OCI-LY1 (cell line): ENCODE measurements around the gene CHST15.
"Not testable (repeated sequence)": the region's sequence is repeated elsewhere in the genome, so short reads cannot be mapped to it uniquely, and the experiment has no call there.

Source experiments
- H2AFZ ChIP-seq: fragments of 200-600 bp; sonication (generic), shearing (Covaris generic); 2 replicates; pipeline ENCODE4 v1.6.0; 2014; ENCODE audit warnings: antibody characterized with exemption, mild to moderate bottlenecking, low read length
- H3F3A ChIP-seq: fragments of 200-600 bp; sonication (generic), shearing (Covaris generic); 2 replicates; pipeline ENCODE4 v1.6.0; 2014; ENCODE audit warnings: mild to moderate bottlenecking, antibody characterized with exemption, low read length, moderate library complexity; ENCODE audit not compliant: insufficient read depth
- H3K27ac ChIP-seq: fragments of 200-600 bp; sonication (generic); 2 replicates; pipeline ENCODE4 v1.5.1; 2014; ENCODE audit warnings: low read length, mixed run types, mild to moderate bottlenecking, low read depth; ENCODE audit not compliant: poor library complexity, severe bottlenecking
- H3K27me3 ChIP-seq: fragments of 200-600 bp; sonication (generic); 2 replicates; pipeline ENCODE4 v1.6.0; 2014; ENCODE audit warnings: antibody characterized with exemption, mild to moderate bottlenecking, low read length, moderate library complexity; ENCODE audit not compliant: insufficient read depth
- H3K36me3 ChIP-seq: fragments of 200-600 bp; sonication (generic); 2 replicates; pipeline ENCODE4 v1.6.1; 2014; ENCODE audit warnings: mild to moderate bottlenecking, antibody characterized with exemption, low read length, moderate library complexity, mixed read lengths; ENCODE audit not compliant: insufficient read depth
- H3K4me1 ChIP-seq: fragments of 200-600 bp; sonication (generic); 2 replicates; pipeline ENCODE4 v1.5.1; 2014; ENCODE audit warnings: mild to moderate bottlenecking, low read length, moderate library complexity; ENCODE audit not compliant: insufficient read depth, severe bottlenecking
- H3K4me2 ChIP-seq: fragments of 200-600 bp; sonication (generic), shearing (Covaris generic); 2 replicates; pipeline ENCODE4 v1.6.1; 2014; ENCODE audit warnings: low read length
- H3K4me3 ChIP-seq: fragments of 200-600 bp; sonication (generic); 2 replicates; pipeline ENCODE4 v1.5.1; 2014; ENCODE audit warnings: low read length, low read depth, mild to moderate bottlenecking, mixed read lengths; ENCODE audit not compliant: poor library complexity, severe bottlenecking
- H3K79me2 ChIP-seq: fragments of 200-600 bp; shearing (Covaris generic); 2 replicates; pipeline ENCODE4 v1.6.1; 2016; ENCODE audit warnings: mixed run types, low read length, mixed read lengths; ENCODE audit not compliant: insufficient read depth
- H3K9ac ChIP-seq: fragments of 200-600 bp; sonication (generic), shearing (Covaris generic); 2 replicates; pipeline ENCODE4 v1.6.1; 2014; ENCODE audit warnings: mild to moderate bottlenecking, low read length, mixed read lengths
- H3K9me2 ChIP-seq: fragments of 200-600 bp; sonication (generic), shearing (Covaris generic); 2 replicates; pipeline ENCODE4 v1.6.1; 2014; ENCODE audit warnings: low read depth, mild to moderate bottlenecking, low read length, mixed read lengths
- H3K9me3 ChIP-seq: fragments of 200-600 bp; shearing (Covaris generic); 2 replicates; pipeline ENCODE4 v1.6.1; 2014; ENCODE audit warnings: low read length, mixed read lengths
- H4K20me1 ChIP-seq: fragments of 200-600 bp; sonication (generic), shearing (Covaris generic); 2 replicates; pipeline ENCODE4 v1.6.0; 2016; ENCODE audit warnings: mild to moderate bottlenecking, low read length; ENCODE audit not compliant: insufficient read depth
- EZH2 ChIP-seq: fragments of 200-600 bp; sonication (generic), shearing (Covaris generic); IDR thresholded peaks from 2 replicates; pipeline ENCODE4 v1.8.0; 2017; ENCODE audit warnings: borderline replicate concordance, mixed run types, mild to moderate bottlenecking, antibody characterized with exemption, low read length, moderate library complexity, mixed read lengths
- TF ChIP-seq, protein P1 (sequence below): fragments of 200-600 bp; sonication (generic), shearing (Covaris generic); IDR thresholded peaks from 2 replicates; pipeline ENCODE4 v1.5.1; 2017; ENCODE audit warnings: mild to moderate bottlenecking, antibody characterized with exemption, low read length, moderate library complexity, mixed read lengths

CHST15 gene

GRCh38 chr10:124036746-124037145 is 56.7 kb downstream of the CHST15 start:
- peak overlapping the region; percentile 96 for H3K27ac ChIP-seq
- H2AFZ ChIP-seq: no peak overlapping the region
- H3K4me2 ChIP-seq: peak overlapping the region; percentile 58
- no peak overlapping the region; the same call in 1 of the 2 replicates for H3K9ac ChIP-seq
- H3K36me3 ChIP-seq: peaks cover 23% of the 10 kb centered on the region; the same call in 1 of the 2 replicates
- no peaks in the 10 kb centered on the region for H4K20me1 ChIP-seq
- H3K27me3 ChIP-seq: no peaks in the 10 kb centered on the region
- H3K9me2 ChIP-seq: no peaks in the 10 kb centered on the region
- peaks cover 44% of the 10 kb centered on the region for H3K4me1 ChIP-seq
- no peaks in the 10 kb centered on the region for H3F3A ChIP-seq
- TF ChIP-seq, protein P1, sequence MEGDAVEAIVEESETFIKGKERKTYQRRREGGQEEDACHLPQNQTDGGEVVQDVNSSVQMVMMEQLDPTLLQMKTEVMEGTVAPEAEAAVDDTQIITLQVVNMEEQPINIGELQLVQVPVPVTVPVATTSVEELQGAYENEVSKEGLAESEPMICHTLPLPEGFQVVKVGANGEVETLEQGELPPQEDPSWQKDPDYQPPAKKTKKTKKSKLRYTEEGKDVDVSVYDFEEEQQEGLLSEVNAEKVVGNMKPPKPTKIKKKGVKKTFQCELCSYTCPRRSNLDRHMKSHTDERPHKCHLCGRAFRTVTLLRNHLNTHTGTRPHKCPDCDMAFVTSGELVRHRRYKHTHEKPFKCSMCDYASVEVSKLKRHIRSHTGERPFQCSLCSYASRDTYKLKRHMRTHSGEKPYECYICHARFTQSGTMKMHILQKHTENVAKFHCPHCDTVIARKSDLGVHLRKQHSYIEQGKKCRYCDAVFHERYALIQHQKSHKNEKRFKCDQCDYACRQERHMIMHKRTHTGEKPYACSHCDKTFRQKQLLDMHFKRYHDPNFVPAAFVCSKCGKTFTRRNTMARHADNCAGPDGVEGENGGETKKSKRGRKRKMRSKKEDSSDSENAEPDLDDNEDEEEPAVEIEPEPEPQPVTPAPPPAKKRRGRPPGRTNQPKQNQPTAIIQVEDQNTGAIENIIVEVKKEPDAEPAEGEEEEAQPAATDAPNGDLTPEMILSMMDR: no peak
- TF ChIP-seq EZH2: no peak
- H3K4me3 ChIP-seq: peak overlapping the region; percentile 46
- no peaks in the 10 kb centered on the region for H3K79me2 ChIP-seq
- H3K9me3 ChIP-seq: no peaks in the 10 kb centered on the region

DNA sequence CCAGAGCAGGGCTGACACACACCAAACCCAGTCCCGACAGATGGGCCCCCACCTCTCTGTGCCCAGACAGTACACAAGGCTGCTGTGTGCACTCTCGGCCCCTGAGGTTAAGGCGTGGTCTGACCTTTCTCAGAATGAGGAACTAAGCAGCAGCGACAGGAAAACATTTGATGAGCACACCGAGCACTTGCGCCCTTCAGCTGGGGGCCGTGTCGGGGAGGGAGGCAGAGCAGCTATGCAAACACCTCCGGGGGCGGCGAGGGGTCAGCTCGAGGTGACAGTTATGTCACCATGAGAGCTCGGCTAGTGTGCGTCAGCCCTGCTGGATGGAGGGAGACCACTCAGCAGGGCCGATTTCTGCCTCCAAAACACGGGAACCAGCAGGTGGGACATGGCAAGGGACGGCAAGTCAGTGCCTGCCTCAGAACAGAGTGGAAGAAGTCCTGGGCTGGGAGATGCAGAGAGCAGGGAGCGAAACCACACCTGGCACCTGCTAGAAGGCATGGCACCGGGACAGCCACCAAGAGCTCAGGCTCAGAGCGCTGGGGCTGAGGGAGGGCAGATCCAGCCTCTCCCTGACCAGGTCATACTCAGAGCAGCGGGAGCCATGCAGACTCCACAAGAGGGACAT is 57.4 kb downstream of the CHST15 start:
- H3K79me2 ChIP-seq: no peaks in the 10 kb centered on the region
- H3K27ac ChIP-seq: peak overlapping the region; percentile 96
- H3K4me3 ChIP-seq: peak overlapping the region; percentile 46
- no peaks in the 10 kb centered on the region for H3K9me2 ChIP-seq
- peak overlapping the region; percentile 58 for H3K4me2 ChIP-seq
- no peak overlapping the region for H2AFZ ChIP-seq
- no peaks in the 10 kb centered on the region for H3F3A ChIP-seq
- peaks cover 44% of the 10 kb centered on the region for H3K4me1 ChIP-seq
- H3K9ac ChIP-seq: peak overlapping the region; percentile 50
- H4K20me1 ChIP-seq: no peaks in the 10 kb centered on the region
- H3K36me3 ChIP-seq: peaks cover 22% of the 10 kb centered on the region; the same call in 1 of the 2 replicates
- no peaks in the 10 kb centered on the region for H3K27me3 ChIP-seq
- no peaks in the 10 kb centered on the region for H3K9me3 ChIP-seq
- TF ChIP-seq EZH2: no peak
- TF ChIP-seq, protein P1: no peak

DNA sequence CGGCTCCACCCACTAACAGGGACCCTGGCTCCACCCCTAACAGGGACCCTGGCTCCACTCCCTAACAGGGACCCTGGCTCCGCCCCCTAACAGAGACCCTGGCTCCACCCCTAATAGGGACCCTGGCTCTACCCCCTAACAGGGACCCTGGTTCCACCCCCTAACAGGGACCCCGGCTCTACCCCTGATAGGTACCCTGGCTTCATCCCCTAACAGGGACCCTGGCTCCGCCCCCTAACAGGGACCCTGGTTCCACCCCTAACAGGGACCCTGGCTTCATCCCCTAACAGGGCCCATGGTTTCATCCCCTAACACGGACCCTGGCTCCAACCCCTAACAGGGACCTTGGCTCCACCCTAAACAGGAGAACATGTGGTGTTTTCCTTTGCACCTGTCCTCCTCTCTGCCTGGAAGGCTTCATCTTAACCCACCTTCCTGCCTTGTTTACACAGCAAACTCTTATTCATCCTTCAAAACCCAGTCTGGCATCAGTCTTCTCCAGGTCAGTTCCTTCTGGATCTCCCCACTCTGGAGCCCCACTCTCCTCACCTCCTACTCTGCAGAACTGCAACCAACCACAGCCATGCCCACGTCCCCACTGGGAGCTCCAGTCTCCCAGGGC is 58.0 kb downstream of the CHST15 start:
- Histone ChIP-seq H3K9me2 (no peaks in the 10 kb centered on the region), H3K4me1 (peaks cover 44% of the 10 kb centered on the region), H3K27ac (peak overlapping the region; percentile 96), H2AFZ (no peak overlapping the region), H4K20me1 (no peaks in the 10 kb centered on the region), H3K79me2 (no peaks in the 10 kb centered on the region), H3K9me3 (no peaks in the 10 kb centered on the region), H3K9ac (peak overlapping the region; percentile 25; the same call in 1 of the 2 replicates), H3F3A (no peaks in the 10 kb centered on the region), H3K4me3 (peak overlapping the region; percentile 46), H3K36me3 (peaks cover 22% of the 10 kb centered on the region; the same call in 1 of the 2 replicates), H3K27me3 (no peaks in the 10 kb centered on the region), H3K4me2 (peak overlapping the region; percentile 58)
- no peak for TF ChIP-seq EZH2
- TF ChIP-seq, protein P1: no peak

DNA sequence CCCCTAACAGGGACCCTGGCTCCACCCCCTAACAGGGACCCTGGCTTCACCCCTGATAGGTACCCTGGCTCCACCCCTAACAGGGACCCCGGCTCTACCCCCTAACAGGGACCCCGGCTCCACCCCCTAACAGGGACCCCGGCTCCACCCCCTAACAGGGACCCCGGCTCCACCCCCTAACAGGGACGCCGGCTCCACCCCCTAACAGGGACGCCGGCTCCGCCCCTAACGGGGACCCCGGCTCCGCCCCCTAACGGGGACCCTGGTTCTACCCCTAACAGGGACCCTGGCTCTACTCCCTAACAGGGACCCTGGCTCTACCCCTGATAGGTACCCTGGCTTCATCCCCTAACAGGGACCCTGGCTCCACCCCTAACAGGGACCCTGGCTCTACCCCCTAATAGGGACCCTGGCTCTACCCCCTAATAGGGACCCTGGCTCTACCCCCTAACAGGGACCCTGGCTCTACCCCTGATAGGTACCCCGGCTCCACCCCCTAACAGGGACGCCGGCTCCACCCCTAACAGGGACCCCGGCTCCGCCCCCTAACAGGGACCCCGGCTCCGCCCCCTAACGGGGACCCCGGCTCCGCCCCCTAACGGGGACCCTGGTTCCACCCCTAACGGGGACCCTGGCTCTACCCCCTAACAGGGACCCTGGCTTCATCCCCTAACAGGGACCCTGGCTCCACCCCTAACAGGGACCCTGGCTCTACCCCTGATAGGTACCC is 58.7 kb downstream of the CHST15 start:
- not testable (repeated sequence) for H3F3A ChIP-seq, H4K20me1 ChIP-seq, H2AFZ ChIP-seq, H3K9me2 ChIP-seq, H3K79me2 ChIP-seq, H3K9me3 ChIP-seq, H3K9ac ChIP-seq, H3K27me3 ChIP-seq
- peaks cover 22% of the 10 kb centered on the region; the same call in 1 of the 2 replicates for H3K36me3 ChIP-seq
- peak overlapping the region; percentile 46 for H3K4me3 ChIP-seq
- H3K27ac ChIP-seq: peak overlapping the region; percentile 96
- H3K4me1 ChIP-seq: peaks cover 44% of the 10 kb centered on the region
- H3K4me2 ChIP-seq: peak overlapping the region; percentile 58
